HL-60/S4 treated with phorbol 12-myristate 13-acetate at 8.2 ng/mL for 4 days and 3 days (cell line): ENCODE results near the gene METTL8.
"Not testable (repeated sequence)": the region's sequence is repeated elsewhere in the genome, so short reads cannot be mapped to it uniquely, and the experiment has no call there.

Experiments used
- in situ Hi-C: fragments of 300-500 bp; cut with MboI; formaldehyde crosslinking; loops from 2 replicates; pipeline ENCODE4 v1.15.0; 2022; ENCODE audit warnings: low sequenced_read_pairs

The METTL8 gene

DNA sequence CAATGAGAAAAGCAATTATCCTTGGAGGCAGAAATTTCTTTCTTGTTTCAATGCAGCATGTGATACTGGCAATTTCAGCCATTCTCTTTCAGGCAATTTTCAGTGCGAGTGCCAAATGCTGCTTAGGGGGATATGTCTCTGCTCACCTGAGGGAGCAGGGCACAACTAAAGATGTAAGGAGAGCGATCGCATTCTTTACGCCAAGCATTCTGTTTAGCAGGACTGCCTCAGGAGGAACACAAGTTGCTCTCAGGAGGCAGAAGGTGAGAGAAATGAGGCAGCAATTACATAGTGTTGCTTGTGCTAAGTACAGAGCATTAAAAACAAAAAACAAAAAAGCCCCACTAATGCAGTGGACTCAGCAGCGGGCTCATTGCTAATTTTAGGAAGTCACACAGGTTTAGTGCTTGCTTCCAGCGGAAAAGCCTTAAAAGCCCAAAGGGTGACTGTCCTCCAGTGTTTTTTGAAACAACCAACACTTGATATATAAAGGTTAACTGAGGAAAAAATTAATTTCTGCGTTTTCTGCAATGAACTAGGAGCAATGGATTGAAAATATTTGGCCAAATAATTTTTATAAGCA is 116.9 kb downstream of the METTL8 start:
- in situ Hi-C loops = no loop called here

DNA sequence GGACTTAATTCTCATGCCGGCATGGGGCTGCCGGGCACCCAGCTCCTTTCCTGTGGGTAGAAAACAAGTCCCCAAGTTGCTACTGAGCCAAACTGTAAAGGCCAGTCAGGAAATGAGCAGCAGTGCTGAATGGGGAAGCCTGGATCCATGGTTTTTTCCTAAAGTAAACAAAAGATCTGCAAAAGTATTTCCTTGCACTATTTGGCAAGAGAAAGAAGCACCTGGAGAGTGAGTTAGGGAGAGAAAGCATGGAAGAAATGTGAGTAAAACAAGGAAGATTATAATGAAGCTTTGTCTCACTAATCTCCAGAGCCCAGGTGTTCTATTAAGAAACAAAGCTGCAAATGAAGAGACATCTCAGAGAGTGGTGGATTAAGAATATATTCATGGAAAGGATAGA is 117.6 kb downstream of the METTL8 start:
- in situ Hi-C loops = no loop called here

DNA sequence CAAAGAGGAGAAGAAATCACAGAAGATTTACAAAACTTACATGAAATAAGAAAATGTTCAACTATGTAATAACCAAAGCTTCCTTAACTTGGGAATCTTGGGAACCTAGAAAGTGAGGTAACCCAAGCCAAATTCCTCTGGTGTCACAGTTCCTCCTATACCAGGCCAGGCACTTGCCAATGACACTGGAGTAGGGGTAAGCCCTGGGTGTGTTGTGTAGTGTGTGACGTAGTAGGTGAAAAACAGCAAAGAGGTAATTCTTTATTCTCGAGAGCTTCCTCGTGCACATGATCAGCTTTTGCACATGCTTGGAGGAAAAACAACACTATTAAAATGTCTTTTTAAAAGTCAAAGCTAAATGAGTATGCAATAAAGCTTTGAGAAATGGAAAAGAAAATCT is 118.0 kb downstream of the METTL8 start:
- in situ Hi-C loops = no loop called here

DNA sequence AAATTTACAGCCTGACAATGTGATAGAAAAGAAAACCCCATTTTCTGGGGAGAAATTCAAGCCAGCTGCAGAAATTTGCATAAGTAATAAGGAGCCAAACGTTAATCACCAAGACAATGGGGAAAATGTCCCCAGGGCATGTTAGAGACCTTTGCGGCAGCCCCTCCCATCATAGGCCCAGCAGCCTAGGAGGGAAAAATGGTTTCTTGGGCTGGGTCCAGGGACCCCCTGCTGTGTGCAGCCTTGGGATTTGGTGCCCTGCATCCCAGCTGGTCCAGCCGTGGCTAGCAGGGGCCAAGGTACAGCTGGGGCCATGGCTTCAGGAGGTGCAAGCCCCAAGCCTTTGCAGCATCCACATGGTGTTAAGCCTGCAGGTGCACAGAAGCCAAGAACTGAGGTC is 121.6 kb downstream of the METTL8 start:
- in situ Hi-C loops = not testable (repeated sequence)

DNA sequence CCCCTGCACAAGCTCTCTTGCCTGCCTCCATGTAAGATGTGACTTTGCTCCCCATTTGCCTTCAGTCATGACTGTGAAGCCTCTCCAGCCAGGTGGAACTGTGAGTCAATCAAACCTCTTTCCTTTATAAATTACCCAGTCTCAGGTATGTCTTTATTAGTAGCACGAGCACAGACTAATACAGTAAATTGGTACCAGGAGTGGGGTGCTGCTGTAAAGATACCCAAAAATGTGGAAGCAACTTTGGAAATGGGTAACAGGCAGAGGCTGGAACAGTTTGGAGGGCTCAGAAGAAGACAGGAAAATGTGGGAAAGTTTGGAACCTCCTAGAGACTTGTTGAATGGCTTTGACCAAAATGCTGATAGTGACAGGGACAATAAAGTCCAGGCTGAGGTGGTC is 122.2 kb downstream of the METTL8 start:
- in situ Hi-C loops = not testable (repeated sequence)

DNA sequence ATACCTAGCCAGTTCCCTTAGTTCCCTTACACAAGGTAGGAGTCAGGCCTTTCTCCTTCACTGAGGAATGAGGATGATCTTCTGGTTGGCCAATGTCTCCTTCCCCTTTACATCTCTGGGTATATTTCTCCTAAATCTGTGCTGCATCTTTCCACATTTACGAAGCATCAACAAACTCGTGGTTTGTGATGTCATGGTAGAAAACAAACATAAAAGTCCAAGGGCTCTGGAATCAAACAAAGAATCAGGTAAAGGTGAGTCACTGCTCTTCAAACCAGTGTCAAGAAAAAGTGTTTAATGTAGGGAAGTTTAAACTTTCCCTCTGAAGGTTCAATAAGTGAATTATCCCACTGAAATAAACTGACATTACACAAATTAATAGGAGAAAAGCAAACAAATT is 122.9 kb downstream of the METTL8 start:
- in situ Hi-C loops = no loop called here

DNA sequence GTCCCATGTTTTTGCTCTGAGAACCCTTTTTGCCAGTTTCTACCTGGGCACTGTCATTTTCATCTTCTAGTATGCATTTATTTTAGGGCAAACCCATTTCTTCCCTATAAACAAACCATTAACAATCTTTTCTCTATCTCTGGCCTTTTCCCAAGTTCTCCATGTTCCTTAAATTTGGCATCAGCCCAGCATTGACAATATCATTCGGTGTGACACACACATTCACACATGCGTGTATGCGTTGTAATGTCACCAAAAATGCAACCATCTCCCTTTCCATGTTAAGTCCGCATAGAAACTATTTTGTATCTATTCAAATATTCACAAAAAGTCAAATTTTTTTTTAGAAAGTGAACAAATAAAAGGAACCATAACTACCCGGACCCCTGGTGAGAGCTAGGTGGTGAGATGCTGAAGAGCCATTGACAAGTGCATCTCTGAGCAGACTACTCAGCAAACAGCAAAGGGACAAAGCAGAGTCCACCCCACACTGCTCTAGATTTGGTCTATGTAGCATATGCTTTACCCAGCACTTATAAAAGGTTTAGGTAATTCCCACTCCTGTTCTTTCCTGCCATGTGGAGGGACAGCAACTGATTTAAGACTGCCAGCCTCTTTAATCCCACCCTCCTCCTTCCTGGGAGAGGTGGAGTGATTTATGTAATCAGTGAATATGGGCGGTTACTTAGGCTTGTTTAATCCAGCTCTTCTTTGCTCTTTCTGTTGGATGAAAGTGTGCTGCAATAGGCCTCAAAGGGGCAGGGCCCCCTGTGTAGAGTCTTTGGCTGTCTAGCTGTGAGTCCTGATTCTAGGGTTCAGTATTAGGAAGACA is 124.1 kb downstream of the METTL8 start:
- in situ Hi-C loops = no loop called here

DNA sequence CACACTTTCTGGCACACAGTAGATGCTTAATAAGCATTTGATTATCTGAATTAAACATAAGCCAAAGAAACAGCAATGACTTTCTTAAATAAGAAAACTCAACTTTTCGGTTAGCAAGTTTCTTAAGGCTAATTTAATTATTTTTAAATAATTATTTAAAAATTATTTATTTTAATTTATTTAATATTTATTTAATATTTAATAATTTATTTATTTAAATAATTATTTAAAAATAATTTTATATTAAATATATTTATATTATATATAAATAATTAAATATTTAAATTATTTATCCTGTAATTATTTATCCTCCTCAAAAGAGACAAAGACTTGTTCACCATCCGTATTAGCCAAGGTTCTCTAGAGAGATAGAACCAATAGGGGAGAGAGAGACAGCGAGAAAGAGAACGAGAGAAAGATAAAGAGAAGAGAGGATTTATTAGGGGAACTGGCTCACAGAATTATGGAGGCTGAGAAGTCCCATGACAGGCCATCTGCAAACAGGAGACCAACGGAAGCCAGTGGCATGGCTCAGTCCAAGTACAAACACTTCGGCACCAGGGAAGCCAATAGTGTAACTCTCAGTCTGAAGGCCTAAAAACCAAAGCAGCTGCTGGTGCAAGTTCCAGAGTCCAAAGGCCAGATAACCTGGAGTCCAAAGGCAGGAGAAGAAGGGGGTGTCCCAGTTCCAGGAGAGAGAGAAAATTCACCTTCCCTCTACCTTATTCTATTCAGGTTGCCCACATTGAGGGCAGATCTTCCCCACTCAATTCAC is 125.3 kb downstream of the METTL8 start:
- in situ Hi-C loops = no loop called here

DNA sequence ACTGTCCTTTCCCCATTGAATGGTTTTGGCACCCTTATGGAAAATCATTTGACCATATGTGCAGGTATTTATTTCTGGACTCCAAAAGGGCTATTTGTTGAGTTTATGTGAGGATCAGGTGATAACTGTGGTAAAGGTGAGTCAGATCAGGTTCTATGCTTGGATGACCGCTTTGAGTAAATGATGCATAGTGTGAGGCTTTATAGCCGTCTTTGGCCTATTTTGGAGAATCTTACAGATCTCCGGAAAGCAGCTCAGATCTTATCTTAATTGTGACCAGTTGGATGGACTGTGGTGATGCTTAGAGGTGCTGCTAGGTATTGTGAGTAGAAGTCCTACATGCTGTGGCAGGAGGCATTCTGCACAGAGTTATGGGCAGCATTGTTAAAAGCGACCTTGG is 126.2 kb downstream of the METTL8 start:
- in situ Hi-C loops = no loop called here

DNA sequence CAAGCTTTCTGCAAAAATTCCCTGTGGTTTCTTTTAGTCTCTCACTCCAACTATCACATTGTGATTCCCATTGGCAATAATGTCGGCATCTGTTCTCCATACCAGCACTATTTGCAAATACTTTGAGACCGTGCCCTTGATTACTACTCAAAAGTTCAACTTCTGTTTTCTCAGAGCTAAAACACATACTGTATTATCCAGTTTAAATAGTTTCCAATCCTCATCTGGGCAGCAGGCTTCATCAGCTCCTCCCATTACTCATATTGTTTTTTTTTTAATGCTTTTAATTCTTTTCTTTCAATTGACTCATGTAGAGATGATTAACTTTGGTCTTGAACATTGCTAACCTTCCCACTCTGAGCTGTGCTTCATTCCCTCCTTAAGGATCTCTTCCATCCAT is 135.8 kb downstream of the METTL8 start:
- in situ Hi-C loops = no loop called here

DNA sequence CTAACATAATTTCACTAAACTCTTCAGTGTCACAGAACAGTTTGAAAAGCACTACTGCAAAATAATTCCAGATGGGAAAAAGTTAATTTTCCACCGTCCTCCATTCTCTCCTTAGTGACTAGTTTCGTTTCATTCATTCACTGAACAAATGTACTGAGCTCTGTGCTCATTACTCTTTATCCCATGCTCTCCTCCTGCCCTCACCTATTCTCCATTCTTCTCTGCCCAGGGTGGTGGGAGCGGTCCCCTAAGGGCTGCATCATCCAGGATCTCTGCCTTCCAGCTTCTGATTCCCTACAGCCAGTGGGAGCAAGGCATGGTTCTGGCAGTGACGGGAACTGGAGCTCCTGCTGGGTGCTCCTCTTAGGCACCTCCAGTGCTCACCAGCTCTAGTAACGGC is 139.2 kb downstream of the METTL8 start:
- in situ Hi-C loops = no loop called here

DNA sequence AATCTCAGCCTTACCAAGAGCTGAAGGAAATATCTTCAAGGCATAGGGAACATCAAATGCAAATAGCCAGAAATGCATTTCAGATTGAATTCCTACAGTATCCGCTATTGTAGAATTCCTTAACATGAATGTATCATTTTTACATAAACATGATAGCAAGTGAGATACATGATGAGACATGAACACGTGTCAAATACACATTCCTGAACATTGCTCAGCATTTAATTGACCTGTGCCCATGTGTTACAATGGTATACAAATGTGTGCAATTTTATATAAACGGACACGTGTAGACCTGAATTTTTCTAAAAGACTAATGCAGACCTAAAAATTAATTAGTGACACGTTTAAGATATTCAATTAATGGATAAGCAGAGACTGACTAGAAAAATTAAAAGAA is 140.1 kb downstream of the METTL8 start:
- in situ Hi-C loops = no loop called here

DNA sequence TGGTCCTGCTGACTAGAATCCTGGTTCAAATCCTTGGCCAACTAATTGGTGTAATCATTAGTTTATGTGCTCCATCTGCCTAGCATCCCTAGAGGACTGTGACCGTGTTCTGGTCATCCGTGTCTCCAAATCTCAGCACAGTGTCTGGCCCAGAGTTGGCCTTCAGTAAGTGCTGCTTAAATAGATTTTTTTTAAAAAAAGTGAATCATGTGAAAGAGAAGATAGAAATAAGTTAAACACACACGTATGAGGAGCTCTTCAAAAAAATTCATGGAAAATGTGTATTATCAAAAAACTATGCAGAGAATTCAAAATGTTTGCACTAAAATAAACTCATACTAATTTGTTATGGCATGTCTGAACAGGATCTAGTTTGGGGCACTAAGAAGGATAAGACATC is 143.8 kb downstream of the METTL8 start:
- in situ Hi-C loops = no loop called here

DNA sequence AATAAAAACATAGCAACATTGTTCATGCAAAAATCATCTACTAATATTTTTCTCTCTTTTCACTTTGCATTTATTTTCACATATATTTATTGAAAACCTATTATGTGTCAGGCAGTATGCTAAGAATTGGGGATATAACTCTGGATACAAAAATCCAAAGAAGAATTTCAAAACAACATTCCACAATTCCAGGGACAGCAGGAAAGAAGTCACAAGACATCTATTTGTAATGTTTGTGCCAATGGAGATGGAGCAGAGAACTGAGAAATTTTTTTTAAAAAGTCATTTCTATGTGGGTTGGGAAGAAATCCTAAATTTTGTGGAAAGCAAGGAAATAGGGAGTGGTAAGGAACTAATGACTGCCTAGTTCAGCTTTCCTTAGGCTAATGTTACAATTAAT is 144.5 kb downstream of the METTL8 start:
- in situ Hi-C loops = no loop called here

DNA sequence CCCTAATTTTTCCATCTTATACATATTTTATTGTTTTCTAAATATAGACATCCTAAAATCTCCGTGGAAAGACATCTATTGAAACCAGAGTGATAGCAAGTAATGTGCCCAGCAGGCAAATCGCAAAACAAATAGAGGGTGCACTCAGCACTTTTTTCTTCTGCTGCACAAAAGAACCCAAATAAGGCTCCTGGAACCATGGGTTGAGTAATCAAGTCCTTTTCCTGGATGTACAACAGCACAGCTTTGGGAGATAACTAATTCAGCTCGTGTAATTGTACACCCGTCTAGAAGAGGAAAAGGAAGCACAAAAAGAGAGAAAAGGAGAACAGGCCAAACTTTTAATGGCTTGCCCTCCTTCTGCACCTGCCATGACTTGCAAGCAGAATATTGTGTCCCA is 146.2 kb downstream of the METTL8 start:
- in situ Hi-C loops = no loop called here

DNA sequence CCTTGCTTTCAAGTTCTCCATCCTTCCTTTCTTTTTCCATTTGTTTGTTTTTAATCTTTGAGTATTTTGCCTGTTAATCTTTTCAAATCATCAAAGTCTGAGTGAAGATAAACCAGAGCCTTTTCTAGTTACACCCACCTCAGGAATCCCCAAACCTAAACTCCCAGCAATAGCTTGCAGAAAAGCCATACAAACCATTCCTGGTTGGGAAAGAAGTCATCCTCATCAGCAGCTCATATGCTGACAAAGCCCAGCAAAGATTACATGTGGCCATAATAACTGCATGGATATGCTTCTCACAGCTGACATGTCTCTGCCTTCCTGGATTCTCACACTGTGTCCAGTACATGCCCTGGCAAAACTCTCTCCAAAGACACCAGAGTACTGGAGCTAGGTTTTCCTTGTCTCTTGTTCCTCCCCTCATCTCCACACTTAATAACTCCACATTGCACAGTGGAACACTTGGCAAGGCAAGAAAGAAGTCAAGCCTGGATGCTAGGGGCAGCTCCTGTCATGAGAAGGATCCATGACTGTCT is 146.7 kb downstream of the METTL8 start:
- in situ Hi-C loops = no loop called here

DNA sequence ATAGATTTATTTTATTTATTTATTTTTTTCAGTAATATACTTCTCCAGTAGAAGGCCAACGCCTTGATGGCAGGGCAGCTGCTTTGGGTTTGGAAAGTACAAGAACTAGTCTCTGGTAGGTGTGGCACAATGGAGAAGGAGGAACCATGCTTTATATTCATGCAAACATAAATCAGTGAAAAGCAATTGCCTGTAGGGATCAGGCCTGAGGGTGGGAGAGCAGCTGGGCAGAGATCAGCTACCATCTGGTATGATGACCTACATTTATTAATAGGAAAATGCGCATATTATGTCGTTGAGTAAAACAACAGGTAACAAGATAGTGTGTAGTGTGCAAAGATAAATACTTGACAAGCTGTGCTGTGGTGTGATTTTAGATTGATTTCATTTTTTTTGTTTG is 152.7 kb downstream of the METTL8 start:
- in situ Hi-C loops = no loop called here

DNA sequence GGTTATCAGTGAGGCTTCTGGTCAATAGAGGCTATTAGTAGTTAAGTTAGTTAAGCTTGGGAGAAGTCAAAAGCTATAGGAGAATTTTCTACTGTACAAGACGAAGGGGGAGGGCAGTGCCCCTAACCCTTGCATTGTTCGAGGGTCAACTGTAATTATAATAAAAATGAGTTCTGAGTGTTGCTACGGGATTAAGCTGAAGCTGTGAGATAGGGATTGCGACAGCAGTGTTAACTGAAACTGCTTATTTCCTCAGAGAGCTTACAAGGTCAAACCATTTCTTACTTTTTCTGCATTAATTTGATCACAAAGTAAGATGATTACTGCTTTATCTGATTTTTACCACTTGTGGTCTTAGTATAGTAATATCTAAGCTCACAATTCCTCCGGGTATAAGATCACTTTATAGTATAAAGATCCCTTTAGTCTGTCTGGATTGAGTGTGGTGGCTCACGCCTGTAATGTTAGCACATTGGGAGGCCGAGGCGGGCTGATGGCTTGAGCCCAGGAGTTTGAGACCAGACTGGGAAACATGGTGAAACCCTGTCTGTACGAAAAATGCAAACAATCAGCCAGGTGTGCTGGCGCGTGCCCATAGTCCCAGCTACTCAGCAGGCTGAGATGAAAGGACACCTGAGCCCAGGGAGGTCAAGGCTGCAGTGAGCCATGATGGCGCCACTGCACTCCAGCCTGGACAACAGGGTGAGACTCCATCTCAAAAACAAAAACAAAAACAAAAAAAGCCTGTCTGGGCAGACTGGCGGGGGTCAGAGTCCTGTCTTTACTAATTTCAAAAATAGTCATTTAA is 153.6 kb downstream of the METTL8 start:
- in situ Hi-C loops = no loop called here

DNA sequence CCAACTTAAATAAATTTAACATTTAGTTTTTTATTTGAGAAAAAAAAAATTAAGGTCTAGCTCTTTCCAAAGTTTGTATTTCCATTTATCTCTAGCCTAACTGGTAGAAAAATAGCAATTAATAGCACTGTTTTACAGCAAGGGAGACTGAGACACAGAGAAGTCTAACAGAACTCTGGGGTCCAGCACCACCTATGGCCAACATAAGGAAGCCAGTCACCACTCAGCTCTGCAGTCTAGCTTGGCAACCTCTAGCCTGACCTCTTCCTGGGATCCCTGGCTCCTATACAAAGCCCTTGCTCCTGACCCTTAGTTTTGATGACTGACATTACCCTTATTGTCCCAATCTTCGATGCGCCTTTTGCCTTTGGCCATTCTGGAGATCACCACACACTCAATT is 159.0 kb downstream of the METTL8 start:
- in situ Hi-C loops = no loop called here

DNA sequence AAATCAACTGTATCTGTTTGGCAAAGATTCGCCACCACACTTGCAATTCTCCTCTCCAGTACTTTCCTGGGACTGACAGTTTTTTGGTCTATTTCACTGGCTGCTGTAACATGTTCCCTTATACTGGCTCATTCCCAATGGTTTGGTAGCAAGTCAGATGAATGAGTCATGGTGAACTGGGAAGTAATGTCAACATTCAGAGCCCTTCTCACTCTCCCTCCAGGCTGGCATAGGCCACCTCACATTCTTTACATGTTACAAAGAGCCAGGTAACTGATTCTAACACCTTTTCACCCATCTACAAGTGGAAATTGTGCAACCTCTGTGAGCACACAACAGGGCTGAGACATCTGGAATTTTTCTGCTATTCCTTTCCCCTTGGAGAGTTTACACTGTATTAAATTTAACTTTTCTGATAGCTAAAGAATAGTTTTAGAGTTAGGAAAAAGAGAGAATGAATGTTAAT is 161.8 kb downstream of the METTL8 start:
- in situ Hi-C loops = no loop called here

DNA sequence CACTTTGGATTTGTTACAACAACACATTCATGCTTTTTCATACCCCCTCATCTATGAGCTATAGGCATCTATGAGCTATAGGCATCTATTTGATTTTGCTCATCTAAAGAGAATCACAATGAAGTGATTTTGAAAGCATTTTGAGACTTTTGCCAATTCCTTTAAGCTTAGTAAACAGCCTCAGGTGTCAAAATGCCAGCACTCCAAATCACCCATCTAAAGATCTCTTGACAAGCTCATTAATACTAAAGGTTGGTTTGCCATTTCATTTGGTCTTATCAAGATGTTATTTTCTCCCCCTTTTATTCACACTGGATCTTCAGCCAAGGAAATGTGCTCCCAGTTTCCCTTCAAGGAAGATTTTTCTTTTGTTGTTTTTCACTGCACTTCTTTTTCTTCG is 162.4 kb downstream of the METTL8 start:
- in situ Hi-C loops = no loop called here
